ENCODE measurements around the gene CAPZA1.

The CAPZA1 gene

DNA sequence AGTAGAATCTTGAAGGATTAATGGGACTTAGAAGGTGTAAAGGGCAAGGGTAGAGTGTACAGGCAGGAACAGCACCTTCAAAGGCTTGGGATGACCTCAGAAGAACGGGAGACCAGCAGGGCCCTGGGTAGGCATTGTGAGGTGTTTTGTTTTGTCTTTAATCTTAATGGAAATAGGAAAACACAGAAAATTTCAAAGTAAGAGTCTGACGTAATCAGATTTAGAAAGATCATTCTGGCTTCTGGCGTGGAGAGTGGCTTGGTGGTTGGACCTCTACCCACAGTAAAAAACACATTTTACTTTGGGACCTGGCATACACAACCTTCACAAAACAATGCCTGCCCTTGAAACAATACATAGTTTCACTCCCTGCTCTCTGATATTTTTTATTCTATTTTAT, 59.0 kb downstream of the CAPZA1 start:
- DNase-seq: no peak

DNA sequence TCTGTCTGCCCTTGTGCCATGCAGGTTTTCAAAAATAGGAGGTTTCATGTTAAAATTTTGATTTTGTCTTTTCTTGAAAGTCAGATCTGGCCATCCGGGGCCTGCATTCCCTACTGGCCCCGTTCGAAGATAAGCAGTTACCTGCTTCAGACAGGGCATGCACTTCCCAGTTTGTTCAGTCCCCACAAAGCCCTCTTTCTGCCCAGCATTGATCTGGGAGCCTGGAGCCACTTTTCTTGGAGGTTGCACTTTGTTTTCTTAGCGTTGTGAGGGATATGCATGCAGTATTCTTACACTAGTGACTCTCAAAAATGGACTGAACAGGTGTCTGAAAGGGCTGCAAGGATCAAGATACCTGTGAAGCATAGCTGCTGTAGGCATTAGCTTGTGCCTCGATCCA, 66.3 kb downstream of the CAPZA1 start:
- DNase-seq: no peak

DNA sequence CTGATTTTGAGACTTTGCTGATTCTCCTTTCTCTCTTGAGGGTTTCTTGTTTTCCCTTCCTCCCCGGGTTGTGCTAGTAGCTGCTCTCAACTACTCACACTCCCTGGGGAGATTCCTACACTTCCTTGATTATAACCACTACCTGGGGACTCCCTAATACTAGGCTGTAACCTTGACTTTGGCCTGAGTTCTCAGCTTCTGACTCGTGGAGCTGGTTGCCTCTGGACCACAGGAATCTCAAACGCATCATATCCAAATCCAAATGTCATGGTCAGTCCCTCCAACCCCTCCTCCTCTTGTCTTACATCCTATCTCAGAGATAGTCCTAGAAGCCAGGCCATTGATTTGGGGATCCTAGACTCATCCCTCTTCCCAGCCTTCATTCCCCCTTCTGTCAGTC, 66.8 kb downstream of the CAPZA1 start:
- DNase-seq: no peak

DNA sequence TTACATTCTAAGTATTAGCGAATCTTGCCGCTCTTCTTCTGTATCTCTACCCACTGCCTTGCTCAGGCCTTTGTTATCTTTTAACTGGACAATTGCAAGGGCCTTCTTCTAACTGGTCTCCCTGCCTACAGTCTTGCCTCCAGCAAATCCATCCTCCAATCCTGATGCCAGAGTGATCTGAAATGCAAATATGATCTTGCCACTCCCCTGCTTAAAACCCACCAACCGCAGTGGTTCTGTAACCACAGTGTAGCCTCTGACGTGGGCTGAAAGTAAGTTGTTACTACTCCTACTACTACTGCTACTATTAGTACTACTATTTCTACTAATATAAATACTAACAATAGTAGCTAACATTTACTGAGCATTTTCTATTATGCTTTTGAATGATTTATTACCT, 67.2 kb downstream of the CAPZA1 start:
- no peak for DNase-seq

DNA sequence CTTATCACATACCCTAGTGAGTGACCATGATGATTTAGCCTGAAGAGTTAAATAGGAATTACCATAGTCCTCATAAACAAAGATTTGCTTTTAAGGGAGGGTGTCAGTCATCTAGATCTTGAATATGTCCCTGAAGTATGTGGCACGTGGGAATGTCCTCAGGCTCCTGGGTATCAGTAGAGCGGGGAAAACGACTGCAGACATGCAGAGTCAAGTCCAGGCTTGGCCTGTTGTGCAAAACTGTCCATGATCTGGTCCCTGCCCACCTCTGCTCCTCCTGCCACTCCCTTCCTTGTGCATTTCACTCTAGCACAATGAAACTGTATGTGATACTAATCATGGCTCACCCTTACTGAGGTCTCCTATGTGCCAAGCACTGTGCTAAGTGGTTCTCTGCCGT, 67.7 kb downstream of the CAPZA1 start:
- DNase-seq: no peak

DNA sequence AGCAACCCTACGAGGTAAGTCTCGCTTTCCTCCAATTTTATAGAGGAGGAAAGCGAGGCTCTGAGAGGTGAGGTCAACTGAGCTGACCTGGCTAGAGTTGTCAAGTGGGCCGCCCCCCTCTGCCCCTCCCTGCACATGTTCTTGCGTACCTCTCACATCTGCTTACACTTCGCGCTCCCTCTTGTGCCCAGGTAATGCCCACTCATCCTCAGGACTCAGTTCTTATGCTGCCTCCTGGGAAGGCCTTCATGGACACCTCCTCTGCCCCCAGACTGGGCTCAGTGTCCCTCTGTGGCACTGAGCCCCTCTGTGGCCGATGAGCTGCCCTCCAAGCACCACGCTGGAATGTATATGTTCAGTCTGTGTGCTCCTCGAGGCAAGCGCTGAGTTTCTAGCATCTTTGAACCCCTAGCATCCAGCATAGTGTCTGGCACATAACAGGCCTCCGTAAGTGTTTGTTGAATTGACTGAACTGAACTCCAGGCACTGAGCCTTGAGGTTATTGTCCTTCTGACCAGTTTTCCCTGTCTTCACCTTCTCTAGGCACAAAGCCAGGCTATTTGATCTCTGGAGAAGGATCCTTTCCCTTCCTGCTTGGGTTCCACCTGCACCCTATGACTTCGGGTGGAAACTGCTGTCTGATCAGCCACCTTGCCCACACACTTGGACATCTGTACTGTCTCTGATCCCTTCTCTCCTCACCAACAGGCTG, 68.3 kb downstream of the CAPZA1 start:
- DNase-seq: no peak

DNA sequence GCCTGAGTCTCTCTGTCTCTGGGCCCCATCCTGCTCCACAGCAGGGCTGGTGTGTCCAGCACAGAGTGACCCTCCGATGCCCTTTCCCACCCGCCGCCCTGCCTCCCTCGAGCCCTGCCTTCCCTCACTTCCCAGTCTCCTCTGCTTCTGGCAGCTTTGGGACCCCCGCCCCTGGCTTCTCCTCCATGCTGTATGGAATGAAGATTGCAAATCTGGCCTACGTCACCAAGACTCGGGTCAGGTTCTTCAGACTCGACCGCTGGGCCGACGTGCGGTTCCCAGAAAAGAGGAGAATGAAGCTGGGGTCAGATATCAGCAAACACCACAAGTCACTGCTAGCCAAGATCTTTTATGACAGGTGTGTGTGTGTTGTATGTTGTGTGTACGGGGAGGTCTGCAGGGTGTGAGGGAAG, 69.2 kb downstream of the CAPZA1 start:
- no peak for DNase-seq

DNA sequence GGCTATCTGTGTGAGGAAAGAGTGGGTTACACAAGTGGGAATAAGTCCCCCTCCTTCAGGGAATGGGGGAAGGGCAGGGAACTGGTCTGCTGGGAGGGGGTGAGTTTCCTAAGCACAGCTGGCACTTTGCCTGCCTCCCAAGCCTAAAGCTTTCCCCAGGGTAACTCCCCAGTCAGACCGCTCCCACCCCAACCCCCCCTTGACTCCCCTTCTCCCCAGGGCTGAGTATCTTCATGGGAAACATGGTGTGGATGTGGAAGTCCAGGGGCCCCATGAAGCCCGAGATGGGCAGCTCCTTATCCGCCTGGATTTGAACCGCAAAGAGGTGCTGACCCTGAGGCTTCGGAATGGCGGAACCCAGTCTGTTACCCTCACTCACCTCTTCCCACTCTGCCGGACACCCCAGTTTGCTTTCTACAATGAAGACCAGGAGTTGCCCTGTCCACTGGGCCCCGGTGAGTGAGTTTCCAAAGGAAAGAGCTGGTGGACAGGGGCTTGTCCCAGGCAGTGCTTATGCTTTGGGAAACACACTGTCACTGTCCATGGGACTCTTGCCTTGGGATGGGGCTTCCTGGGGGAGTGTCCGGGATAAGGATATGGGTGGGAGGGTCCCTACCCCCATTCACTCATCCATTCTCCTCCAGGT, 69.7 kb downstream of the CAPZA1 start:
- DNase-seq: no peak

DNA sequence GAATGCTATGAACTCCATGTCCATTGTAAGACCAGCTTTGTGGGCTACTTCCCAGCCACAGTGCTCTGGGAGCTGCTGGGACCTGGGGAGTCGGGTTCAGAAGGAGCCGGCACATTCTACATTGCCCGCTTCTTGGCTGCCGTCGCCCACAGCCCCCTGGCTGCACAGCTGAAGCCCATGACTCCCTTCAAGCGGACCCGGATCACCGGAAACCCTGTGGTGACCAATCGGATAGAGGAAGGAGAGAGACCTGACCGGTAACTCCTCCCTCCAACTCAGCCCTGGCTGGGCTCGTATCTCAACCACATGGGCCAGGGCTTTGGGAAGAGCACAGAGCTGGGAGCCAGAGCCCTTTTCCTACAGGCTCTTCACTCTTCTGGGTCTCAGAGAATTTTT, 70.2 kb downstream of the CAPZA1 start:
- DNase-seq: no peak

DNA sequence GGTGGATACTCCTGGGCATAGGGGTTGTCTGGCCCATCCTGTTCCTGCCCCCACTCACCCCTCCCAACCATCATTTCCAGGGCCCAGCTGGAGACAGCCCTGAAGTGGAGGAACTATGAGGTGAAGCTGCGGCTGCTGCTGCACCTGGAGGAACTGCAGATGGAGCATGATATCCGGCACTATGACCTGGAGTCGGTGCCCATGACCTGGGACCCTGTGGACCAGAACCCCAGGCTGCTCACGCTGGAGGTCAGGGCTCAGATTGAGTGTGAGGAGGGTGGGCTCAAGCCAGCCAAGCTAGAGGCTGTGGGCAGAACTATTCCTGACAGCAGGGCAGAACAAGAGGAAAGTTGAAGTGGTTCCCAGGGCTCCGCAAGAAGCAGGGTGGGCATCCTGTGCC, 73.0 kb downstream of the CAPZA1 start:
- DNase-seq: no peak

DNA sequence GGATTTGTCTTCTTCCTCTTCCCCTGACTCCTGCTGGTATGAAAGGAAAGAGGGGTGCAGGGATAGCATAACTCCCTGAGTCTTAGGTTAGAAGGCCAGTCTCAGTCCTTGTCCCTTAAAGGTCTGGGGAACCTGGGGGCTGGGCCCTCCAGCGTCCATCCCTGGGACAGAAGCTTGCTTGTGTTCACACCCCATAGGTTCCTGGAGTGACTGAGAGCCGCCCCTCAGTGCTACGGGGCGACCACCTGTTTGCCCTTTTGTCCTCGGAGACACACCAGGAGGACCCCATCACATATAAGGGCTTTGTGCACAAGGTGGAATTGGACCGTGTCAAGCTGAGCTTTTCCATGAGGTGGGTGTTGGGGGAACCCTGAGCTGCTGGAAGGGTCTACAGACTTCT, 74.2 kb downstream of the CAPZA1 start:
- DNase-seq: no peak

DNA sequence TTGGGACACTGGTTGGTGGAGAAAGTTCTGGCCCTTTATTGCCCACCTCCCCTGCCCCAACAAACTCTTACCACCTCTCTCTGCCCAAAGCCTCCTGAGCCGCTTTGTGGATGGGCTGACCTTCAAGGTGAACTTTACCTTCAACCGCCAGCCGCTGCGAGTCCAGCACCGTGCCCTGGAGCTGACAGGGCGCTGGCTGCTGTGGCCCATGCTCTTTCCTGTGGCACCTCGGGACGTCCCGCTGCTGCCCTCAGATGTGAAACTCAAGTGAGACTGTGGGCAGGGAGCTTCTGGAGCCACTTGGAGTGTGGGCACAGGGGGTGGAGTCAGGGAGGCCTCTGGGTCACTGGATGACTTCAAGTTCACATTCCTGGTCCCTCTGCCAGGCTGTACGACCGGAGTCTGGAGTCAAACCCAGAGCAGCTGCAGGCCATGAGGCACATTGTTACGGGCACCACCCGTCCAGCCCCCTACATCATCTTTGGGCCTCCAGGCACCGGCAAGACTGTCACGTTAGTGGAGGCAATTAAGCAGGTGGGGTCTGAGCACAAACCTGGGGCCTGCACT, 74.8 kb downstream of the CAPZA1 start:
- DNase-seq: no peak

DNA sequence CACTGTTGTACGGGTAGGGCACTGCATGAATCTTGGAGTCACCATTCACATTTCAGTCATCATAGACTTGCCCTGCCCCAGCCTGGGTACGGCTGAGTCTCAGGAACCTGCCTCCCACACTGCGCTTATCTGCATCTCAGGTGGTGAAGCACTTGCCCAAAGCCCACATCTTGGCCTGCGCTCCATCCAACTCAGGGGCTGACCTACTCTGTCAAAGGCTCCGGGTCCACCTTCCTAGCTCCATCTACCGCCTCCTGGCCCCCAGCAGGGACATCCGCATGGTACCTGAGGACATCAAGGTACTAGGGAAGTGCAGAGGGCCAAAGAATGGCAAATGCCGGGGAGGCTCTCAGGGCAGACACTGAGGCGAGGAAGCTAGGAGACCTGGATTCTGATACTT, 75.6 kb downstream of the CAPZA1 start:
- DNase-seq: no peak

DNA sequence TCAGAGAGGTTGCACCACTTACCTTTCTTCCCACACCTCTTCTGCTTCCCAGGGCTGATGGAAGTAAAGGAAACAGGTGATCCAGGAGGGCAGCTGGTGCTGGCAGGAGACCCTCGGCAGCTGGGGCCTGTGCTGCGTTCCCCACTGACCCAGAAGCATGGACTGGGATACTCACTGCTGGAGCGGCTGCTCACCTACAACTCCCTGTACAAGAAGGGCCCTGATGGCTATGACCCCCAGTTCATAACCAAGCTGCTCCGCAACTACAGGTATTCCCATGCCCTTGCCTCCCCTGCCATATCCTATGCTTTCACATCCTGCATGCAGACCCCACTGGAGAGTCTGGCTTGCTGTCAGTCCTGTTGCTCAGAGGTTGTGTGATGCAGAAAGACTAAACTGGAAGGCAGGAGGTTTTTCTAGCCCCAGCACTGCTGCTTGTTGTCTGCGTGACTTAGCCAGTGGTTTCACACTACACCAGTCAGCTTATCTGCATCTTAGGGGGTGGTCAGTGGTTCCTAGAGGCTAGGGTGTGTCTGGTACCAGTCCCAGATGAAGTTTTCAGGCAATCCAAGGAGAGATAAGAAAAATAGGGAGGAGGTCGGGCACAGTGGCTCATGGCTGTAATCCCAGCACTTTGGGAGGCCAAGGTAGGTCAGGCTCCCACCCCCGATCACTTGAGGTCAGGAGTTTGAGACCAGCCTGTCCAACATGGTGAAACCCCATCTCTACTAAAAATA, 77.1 kb downstream of the CAPZA1 start:
- DNase-seq: no peak

DNA sequence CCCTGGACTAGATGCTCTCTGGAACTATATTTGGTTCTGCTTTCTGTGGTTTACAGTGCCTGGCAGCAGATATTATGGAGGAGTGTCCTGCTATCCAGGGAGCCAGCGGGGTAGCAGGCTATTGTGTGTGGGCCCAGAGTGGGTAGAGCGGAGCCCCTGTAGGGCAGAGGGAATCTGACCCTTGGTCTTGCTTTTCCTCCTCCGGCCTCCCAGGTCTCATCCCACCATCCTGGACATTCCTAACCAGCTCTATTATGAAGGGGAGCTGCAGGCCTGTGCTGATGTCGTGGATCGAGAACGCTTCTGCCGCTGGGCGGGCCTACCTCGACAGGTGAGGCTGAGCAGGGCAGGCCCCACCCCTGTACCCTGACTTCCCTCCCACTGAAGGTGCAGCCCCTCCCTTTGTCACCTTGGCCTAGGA, 78.2 kb downstream of the CAPZA1 start:
- DNase-seq: no peak

DNA sequence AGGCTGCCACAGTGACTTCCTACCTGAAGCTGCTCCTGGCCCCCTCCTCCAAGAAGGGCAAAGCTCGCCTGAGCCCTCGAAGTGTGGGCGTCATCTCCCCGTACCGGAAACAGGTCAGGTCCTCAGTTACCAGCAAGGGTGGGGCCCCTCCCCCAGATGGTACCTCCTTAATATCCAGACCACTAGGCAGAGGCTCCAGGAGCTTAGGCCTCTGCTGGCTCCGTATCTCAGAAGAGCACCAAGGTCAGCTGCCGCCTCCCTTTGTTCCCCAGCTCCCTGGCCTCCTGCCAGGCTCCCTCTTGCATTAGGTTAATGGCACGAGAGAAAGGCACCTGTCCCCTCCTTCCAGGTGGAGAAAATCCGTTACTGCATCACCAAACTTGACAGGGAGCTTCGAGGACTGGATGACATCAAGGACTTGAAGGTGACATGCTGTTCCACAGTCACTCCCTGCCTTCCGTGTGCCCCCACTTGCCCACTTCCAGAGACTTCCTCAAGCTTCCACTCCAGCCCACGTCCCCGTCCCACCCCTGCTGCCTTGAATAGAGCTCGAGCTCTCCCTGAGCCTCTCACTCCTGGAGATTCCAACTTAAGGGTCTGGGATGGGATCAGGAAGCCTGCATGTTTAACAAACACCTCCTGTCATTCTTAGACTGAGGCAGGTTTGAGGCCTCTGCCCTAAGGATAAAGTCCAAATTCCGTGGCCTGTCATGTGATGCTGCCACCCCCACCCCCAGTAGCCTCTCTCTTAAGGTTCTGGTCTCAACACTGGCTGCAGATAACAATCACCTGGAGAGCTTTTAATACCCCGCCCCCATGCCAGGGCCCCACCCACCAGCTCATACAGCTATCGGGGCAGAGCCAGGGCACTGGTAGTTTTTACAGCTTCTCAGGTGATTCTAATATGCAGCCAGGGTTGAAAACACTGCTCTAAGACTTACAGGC, 79.0 kb downstream of the CAPZA1 start:
- no peak for DNase-seq

DNA sequence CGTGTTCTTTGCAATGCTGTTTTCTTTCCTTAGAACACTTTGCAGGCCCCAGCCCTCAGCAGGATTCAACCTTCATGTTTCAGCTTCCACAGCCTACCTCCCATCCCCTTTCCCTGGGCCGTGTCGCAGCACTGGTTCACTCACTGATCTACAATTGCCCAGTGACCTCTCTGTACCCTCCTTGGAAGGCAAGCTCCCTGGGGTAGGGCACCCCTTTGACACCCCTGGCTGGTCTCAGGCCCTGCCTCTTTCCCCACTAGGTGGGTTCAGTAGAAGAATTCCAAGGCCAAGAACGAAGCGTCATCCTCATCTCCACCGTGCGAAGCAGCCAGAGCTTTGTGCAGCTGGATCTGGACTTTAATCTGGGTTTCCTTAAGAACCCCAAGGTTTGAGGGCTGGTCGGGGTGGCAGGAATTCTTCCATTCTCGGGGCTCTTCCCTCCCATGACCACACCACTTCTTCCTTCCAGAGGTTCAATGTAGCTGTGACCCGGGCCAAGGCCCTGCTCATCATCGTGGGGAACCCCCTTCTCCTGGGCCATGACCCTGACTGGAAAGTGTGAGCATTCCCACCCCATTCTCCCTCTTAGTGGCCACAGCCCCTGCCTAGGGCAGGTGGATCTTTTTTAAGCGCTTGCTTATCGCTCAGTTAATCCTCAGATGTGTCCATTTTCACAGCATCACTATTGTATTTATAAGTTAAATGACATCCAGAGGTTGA, 80.0 kb downstream of the CAPZA1 start:
- no peak for DNase-seq

DNA sequence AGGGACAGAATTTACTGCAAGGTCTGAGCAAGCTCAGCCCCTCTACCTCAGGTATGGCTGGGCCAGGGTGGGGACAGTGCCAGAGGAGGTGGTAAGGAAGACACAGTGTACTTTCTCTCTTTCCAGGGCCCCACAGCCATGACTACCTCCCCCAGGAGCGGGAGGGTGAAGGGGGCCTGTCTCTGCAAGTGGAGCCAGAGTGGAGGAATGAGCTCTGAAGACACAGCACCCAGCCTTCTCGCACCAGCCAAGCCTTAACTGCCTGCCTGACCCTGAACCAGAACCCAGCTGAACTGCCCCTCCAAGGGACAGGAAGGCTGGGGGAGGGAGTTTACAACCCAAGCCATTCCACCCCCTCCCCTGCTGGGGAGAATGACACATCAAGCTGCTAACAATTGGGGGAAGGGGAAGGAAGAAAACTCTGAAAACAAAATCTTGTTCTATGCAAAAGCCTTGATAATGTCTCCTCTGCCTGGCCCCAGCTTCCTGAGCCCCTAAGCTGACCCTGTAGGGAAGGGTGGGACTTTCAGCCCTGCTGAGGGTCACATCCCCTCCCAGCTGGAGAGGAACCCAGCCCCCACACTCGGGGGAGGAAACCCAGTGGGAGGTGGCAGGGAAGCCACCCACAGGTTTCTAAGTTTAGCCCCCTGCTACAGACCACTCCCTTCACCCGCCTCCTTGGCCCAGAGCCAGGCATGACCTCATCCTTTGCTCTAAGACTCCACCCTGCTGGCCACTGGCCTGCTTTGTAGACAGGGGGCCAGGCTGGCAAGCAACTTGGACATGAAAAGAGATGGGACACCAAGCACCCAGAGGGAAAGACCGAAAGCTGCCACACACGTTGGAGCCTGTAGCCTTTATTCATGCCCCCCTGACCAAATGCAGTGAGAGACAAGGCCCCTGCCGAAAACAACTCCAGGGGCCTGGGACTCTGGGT, 80.9 kb downstream of the CAPZA1 start:
- DNase-seq: no peak

DNA sequence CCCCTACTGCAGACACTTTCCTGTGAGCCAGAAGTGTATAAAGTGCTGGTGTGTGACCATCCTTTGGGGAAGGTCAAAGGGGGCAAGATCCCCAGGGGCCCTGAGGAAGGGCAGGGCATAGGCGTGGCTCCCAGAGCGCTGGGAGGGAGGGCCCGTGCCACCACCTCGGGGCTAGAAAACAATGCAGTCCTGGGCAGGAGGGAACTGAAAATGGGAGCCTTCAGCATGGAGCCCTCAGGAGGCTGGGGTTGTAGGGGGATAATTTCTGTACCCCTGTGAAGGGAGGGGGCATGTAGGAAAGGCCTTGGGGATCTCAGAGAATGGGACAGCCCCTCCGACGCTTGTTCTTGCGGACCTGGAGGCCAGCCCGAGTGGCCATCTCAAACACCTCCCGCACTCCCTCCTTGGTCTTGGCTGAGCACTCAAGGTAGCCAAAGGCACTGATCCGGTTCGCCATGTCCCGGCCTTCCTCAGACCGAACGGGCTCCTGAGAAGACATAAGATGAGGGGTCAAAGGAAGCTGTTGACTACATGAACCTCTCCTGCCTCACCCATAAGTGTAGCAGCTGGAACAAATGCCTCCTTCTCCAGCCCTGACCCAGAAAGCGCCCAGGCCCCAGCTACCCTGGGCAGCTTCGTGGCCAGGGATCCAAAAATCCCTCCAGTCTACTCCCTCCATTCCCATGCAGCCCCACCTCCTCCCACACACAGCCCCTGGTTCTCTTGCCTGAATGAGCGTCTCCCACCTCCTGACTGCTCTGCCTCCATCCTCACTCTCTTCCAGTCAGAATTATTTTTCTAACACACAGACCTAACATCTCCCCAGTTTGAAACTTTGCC, 81.8 kb downstream of the CAPZA1 start:
- no peak for DNase-seq

DNA sequence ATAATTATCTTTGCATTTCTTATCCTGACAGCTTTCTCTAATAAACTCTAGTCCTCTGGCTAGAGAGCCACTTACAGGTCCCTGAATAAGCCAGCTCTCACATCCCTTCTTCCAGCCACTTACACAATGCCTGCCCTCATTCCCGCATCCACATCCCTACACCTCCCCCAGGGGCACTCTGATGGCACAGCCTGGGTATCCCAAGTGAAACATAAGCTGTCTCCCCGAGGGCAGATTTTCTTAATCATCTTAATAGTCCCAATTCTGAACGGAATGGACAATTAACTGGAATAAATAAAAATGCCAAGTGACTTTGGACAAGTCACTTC, 82.4 kb downstream of the CAPZA1 start:
- no peak for DNase-seq
